ENCODE measurements around the gene TMEM141.
"Not testable (repeated sequence)": the region's sequence is repeated elsewhere in the genome, so short reads cannot be mapped to it uniquely, and the experiment has no call there.

The TMEM141 gene

GRCh38 chr9:136774416-136775045 is 16.6 kb upstream of the TMEM141 start:
- DNase-seq: no peak

GRCh38 chr9:136775191-136775590 is 16.0 kb upstream of the TMEM141 start:
- no peak for DNase-seq

- no peak for DNase-seq
Observed at GRCh38 chr9:136776947-136777346, 14.2 kb upstream of the TMEM141 start.

- no peak for DNase-seq
Observed at GRCh38 chr9:136777359-136777758, 13.8 kb upstream of the TMEM141 start.

- no peak for DNase-seq
Observed at GRCh38 chr9:136779808-136780207, 11.3 kb upstream of the TMEM141 start.

- no peak for DNase-seq
Observed at GRCh38 chr9:136782452-136782851, 8.7 kb upstream of the TMEM141 start.

- DNase-seq: no peak
Observed at GRCh38 chr9:136784249-136784996, 6.7 kb upstream of the TMEM141 start.

- DNase-seq: no peak
Observed at GRCh38 chr9:136784997-136785361, 6.2 kb upstream of the TMEM141 start.

- DNase-seq: not testable (repeated sequence)
Observed at GRCh38 chr9:136785565-136786355, 5.4 kb upstream of the TMEM141 start.

- no peak for DNase-seq
Observed at GRCh38 chr9:136786451-136786850, 4.7 kb upstream of the TMEM141 start.

- DNase-seq: not testable (repeated sequence)
Observed at GRCh38 chr9:136786983-136787382, 4.2 kb upstream of the TMEM141 start.

GRCh38 chr9:136787690-136788400 is 3.3 kb upstream of the TMEM141 start:
- DNase-seq: peak; percentile 79 to 82

- not testable (repeated sequence) for DNase-seq
Observed at GRCh38 chr9:136788644-136789522, 2.3 kb upstream of the TMEM141 start.

- DNase-seq: no peak
Observed at GRCh38 chr9:136789523-136789937, 1.6 kb upstream of the TMEM141 start.

GRCh38 chr9:136791516-136792276 is 552 bp downstream of the TMEM141 start:
- peak; percentile 81 to 82 for DNase-seq

GRCh38 chr9:136792321-136793085 is 1.4 kb downstream of the TMEM141 start:
- DNase-seq: no peak

GRCh38 chr9:136793086-136793946 is 2.2 kb downstream of the TMEM141 start:
- DNase-seq: no peak

- no peak for DNase-seq
Observed at GRCh38 chr9:136794281-136794999, 3.3 kb downstream of the TMEM141 start.

- no peak for DNase-seq
Observed at GRCh38 chr9:136795000-136795348, 3.8 kb downstream of the TMEM141 start.
